OCI-LY7 (cell line): ENCODE results near the gene MIX23. TPM values are rescaled to one million over a fixed set of nuclear protein-coding genes. Genes with fewer than 3 reads are reported as not detected.

Experiments
- BruUV-seq: library from RNA; stranded (reverse); fragments of 400-500 nt; replicated peaks from 2 replicates; lab custom pipeline; 2021; lab: Mats Ljungman, UMichigan
- CTCF ChIA-PET: fragments of 300-600 bp; sonication (Branson Sonifier 250); formaldehyde crosslinking; loops from one replicate; lab custom pipeline; 2022; ENCODE audit warnings: antibody characterized with exemption; ENCODE audit not compliant: unreplicated experiment; lab: Charles Lee
- POLR2A ChIA-PET: fragments of 300-600 bp; sonication (Branson Sonifier 250); formaldehyde crosslinking; loops from one replicate; lab custom pipeline; 2022; ENCODE audit warnings: antibody characterized with exemption; lab: Charles Lee
- DNase-seq: peaks from one replicate; pipeline ENCODE4 v3.0.0-alpha.2; 2015; ENCODE audit warnings: low spot score
- H2AFZ ChIP-seq: fragments of 200-600 bp; sonication (generic), shearing (Covaris generic); 2 replicates; pipeline ENCODE4 v1.6.1; 2014; ENCODE audit warnings: mild to moderate bottlenecking, antibody characterized with exemption, low read length, moderate library complexity
- H3K27ac ChIP-seq: fragments of 200-600 bp; sonication (generic); 2 replicates; pipeline ENCODE4 v1.5.1; 2014; ENCODE audit warnings: mixed run types, low read depth, mild to moderate bottlenecking, moderate library complexity, low read length, inconsistent platforms; ENCODE audit not compliant: poor library complexity, severe bottlenecking
- H3K36me3 ChIP-seq: fragments of 200-600 bp; sonication (generic); 2 replicates; pipeline ENCODE4 v1.6.1; 2014; ENCODE audit warnings: mild to moderate bottlenecking, antibody characterized with exemption, low read length, moderate library complexity, mixed read lengths; ENCODE audit not compliant: insufficient read depth
- H3K4me1 ChIP-seq: fragments of 200-600 bp; sonication (generic); 2 replicates; pipeline ENCODE4 v1.5.1; 2014; ENCODE audit warnings: mild to moderate bottlenecking, low read length; ENCODE audit not compliant: insufficient read depth, poor library complexity, severe bottlenecking
- H3K4me2 ChIP-seq: fragments of 200-600 bp; sonication (generic); 2 replicates; pipeline ENCODE4 v1.6.1; 2014; ENCODE audit warnings: mild to moderate bottlenecking, low read length
- H3K4me3 ChIP-seq: fragments of 200-600 bp; sonication (generic); 2 replicates; pipeline ENCODE4 v1.5.1; 2014; ENCODE audit warnings: mild to moderate bottlenecking, low read depth, low read length; ENCODE audit not compliant: poor library complexity, severe bottlenecking
- H3K79me2 ChIP-seq: fragments of 200-600 bp; sonication (generic); 2 replicates; pipeline ENCODE4 v1.6.1; 2016; ENCODE audit warnings: low read depth, mild to moderate bottlenecking, low read length, moderate library complexity, mixed read lengths; ENCODE audit not compliant: insufficient read depth
- H3K9me2 ChIP-seq: fragments of 200-600 bp; sonication (generic); 2 replicates; pipeline ENCODE4 v1.6.1; 2016; ENCODE audit warnings: mild to moderate bottlenecking, low read length, mixed read lengths; ENCODE audit not compliant: insufficient read depth
- H3K9me3 ChIP-seq: fragments of 200-600 bp; sonication (generic); 2 replicates; pipeline ENCODE4 v1.6.1; 2014; ENCODE audit warnings: mild to moderate bottlenecking, mixed run types, low read length, mixed read lengths
- H4K20me1 ChIP-seq: fragments of 200-600 bp; sonication (generic); 2 replicates; pipeline ENCODE4 v1.6.1; 2014; ENCODE audit warnings: mild to moderate bottlenecking, antibody characterized with exemption, low read length, moderate library complexity, mixed read lengths; ENCODE audit not compliant: insufficient read depth
- EZH2phosphoT487 ChIP-seq: fragments of 200-600 bp; sonication (generic); IDR thresholded peaks from 2 replicates; pipeline ENCODE4 v1.6.1; 2018; ENCODE audit warnings: low read depth, borderline replicate concordance, mild to moderate bottlenecking, mixed run types, antibody characterized with exemption, low read length, moderate library complexity, mixed read lengths
- intact Hi-C: fragments of 100-400 bp; cut with micrococcal nuclease; formaldehyde crosslinking; loops from one replicate; pipeline ENCODE4 v1.10.0; 2022; ENCODE audit not compliant: unreplicated experiment
- total RNA-seq, 2 experiments: library from RNA; depleted of rRNA in 1 of 2; stranded (reverse); fragments of >200 nt in 1 of 2; shearing (Covaris generic) in 1 of 2; gene quantifications; 2 replicates each; pipeline ENCODE4 v1.2.3, GENCODE V29; 2014 to 2022
- TF ChIP-seq, protein P1 (sequence below): fragments of 200-600 bp; sonication (generic); conservative IDR thresholded peaks from 2 replicates; pipeline ENCODE4 v1.5.1; 2014; ENCODE audit warnings: mild to moderate bottlenecking, antibody characterized with exemption, low read length, moderate library complexity, mixed read lengths

The MIX23 gene
- total RNA-seq, 2 experiments from 2014 or later, result 44.7 to 71.3 TPM

DNA sequence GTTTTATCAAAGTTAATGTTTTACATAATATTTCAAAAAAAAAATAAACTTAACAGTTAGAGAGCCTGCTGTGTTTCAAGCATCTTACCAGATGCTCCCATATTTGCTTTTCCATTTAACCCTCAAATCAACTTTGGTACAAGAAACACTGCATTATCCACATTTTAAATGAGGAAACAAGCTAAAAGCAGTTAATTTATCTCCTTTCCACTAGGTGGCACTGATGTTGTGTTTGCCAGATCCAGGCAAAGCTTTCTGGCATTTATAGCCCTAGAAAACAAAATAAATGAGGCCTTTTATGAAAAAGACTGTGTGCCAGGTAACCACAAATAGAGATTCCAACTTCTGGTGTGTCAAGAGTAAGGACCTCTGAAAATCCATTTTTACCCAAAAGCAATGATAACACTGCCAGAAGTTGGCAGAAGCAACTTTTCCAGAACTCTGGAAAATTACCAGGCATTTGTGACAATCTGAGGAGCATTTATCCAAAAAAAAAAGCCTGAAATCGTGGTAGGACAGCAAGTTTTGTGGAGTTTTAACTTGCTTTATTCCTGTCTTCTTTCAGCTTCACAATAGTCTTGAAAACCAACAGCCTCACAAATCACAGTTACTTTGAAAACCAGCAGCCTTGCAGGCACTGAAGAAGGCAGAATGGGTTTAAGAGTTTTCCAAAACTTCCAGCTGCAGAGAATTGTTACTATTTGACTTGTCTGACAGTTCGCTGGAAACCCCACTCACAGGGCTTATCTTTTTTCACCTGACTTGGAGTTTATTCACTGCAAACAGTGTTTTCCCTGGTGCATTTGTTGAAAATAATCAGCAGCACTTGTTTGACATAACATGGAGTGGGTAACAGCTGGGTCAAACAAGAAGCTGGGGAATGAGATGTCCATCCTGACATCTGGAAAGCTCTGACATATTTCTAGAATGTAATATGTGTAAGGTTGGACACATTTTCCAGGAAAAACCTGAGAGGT is 10.1 kb upstream of the MIX23 start:
- ChIA-PET POLR2A (interaction anchor here (1.4 to 1.5 kb wide), 2 partner anchors 9 to 14 kb away, joined by 5 to 6 read pairs; partner anchors contain the start of gene FAM162A), CTCF (interaction anchor here (0.6 to 1.4 kb wide), 3 partner anchors 9 to 37 kb away, joined by 3 to 7 read pairs (median 3); partner anchors contain the start of gene FAM162A)
- Histone ChIP-seq H3K9me3 (no peaks in the 10 kb centered on the region), H3K4me1 (peaks cover 5% of the 10 kb centered on the region), H3K79me2 (no peaks in the 10 kb centered on the region), H3K9me2 (no peaks in the 10 kb centered on the region), H2AFZ (no peak overlapping the region), H4K20me1 (0 out of 2 replicates have a peak, but pooled peaks cover 5% of the 10 kb centered on the region), H3K4me2 (no peak overlapping the region), H3K27ac (no peak overlapping the region), H3K36me3 (peaks cover 12% of the 10 kb centered on the region; the same call in 1 of the 2 replicates), H3K4me3 (no peak overlapping the region)
- intact Hi-C loops, result loop anchor here (1.0 to 5.0 kb wide), 3 partner anchors 269 to 636 kb away; no protein-coding TSS in a partner anchor
- DNase-seq, result peak; percentile 70
- TF ChIP-seq, protein P1, sequence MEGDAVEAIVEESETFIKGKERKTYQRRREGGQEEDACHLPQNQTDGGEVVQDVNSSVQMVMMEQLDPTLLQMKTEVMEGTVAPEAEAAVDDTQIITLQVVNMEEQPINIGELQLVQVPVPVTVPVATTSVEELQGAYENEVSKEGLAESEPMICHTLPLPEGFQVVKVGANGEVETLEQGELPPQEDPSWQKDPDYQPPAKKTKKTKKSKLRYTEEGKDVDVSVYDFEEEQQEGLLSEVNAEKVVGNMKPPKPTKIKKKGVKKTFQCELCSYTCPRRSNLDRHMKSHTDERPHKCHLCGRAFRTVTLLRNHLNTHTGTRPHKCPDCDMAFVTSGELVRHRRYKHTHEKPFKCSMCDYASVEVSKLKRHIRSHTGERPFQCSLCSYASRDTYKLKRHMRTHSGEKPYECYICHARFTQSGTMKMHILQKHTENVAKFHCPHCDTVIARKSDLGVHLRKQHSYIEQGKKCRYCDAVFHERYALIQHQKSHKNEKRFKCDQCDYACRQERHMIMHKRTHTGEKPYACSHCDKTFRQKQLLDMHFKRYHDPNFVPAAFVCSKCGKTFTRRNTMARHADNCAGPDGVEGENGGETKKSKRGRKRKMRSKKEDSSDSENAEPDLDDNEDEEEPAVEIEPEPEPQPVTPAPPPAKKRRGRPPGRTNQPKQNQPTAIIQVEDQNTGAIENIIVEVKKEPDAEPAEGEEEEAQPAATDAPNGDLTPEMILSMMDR, result peak; percentile 95
- no peak for TF ChIP-seq EZH2phosphoT487
- no TSS peak for BruUV-seq

DNA sequence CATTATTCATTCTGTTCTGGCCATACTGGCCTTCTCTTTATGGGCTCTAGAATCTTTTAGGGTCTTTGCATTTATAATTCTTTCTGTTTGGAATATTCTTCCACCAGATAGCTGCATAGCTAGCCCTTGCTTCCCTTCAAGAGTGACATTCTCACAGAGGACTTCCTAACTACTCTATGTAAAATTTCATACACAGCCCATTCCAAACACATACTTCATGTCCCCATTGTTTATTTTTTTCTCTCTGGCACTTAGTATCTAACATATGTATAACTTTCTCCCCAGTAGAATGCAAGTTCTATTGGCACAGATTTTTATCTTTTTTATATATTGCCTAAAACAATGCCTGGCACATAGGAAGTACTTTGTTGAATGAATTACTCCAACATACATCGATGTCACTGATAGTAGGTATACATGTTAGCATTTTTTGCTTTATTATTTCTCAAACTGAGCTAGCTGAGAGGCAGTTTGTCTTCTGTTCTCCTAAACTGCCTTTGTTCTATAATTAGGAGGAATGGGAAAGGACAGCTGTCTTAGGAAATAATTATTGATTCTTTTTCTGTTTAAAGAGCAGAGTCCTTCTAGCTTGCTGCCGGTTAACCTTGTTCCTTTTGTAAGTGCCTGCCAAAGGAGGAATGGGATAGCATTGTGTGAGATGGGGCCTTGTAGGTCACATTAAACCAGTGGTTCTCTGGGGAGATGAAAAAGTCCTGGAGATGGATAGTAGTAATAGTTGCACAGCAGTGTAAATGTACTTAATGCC is 8.8 kb upstream of the MIX23 start:
- H3K79me2 ChIP-seq, result no peaks in the 10 kb centered on the region
- H4K20me1 ChIP-seq, result 0 out of 2 replicates have a peak, but pooled peaks cover 5% of the 10 kb centered on the region
- CTCF ChIA-PET, result no interaction called here
- POLR2A ChIA-PET, result interaction anchor here (0.7 kb wide), 1 partner anchor 42 kb away, joined by 3 read pairs; no protein-coding TSS in a partner anchor
- BruUV-seq, result no TSS peak
- no peak overlapping the region for H3K4me3 ChIP-seq
- H2AFZ ChIP-seq, result no peak overlapping the region
- TF ChIP-seq, protein P1, result no peak
- TF ChIP-seq EZH2phosphoT487, result no peak
- H3K4me1 ChIP-seq, result peaks cover 5% of the 10 kb centered on the region
- no peak overlapping the region for H3K27ac ChIP-seq
- H3K9me2 ChIP-seq, result no peaks in the 10 kb centered on the region
- H3K36me3 ChIP-seq, result peaks cover 19% of the 10 kb centered on the region
- no peak overlapping the region for H3K4me2 ChIP-seq
- no peak for DNase-seq
- intact Hi-C loops, result loop anchor here (2.0 to 5.0 kb wide), 2 partner anchors 270 to 637 kb away; no protein-coding TSS in a partner anchor
- H3K9me3 ChIP-seq, result no peaks in the 10 kb centered on the region
